Stomach (tissue), 9 donors: ENCODE data around the gene FGFR2. TPM values are rescaled to one million over a fixed set of nuclear protein-coding genes. Genes with fewer than 3 reads are reported as not detected.

Experiments used
- DNase-seq, 2 donors: peaks; one replicate each; pipeline versions ENCODE4 v3.0.0 to v3.0.0-alpha.2; 2013 to 2019
- H3K27ac ChIP-seq, 5 donors: fragments of 200-600 bp in 4 of 5; sonication (generic) in 4 of 5; one replicate each; pipeline ENCODE4 v1.5.1; 2013 to 2019; ENCODE audit warnings: mild to moderate bottlenecking in 1 of 5, moderate library complexity in 1 of 5
- H3K27me3 ChIP-seq, 3 donors: fragments of 200-600 bp; sonication (generic); one replicate each; pipeline ENCODE4 v1.5.1; 2017 to 2019; ENCODE audit warnings: mixed run types in 1 of 3
- H3K36me3 ChIP-seq, 4 donors: fragments of 200-600 bp; sonication (generic); 1 replicate in 3 of 4; 2 replicates in 1 of 4; pipeline ENCODE4 v1.5.1; 2016 to 2019
- H3K4me1 ChIP-seq, 4 donors: fragments of 200-600 bp; sonication (generic); one replicate each; pipeline ENCODE4 v1.5.1; 2016 to 2019
- H3K4me3 ChIP-seq, 4 donors: fragments of 200-600 bp; sonication (generic) in 3 of 4; one replicate each; pipeline ENCODE4 v1.5.1; 2016 to 2019; ENCODE audit warnings: mild to moderate bottlenecking in 1 of 4
- H3K9me3 ChIP-seq, 4 donors: fragments of 200-600 bp; sonication (generic); one replicate each; pipeline ENCODE4 v1.5.1; 2016 to 2019
- CTCF ChIP-seq, 7 experiments: fragments of 450-650 bp in 4 of 7; fragments of 200-600 bp in 3 of 7; sonication (generic) in 3 of 7; IDR thresholded peaks; one replicate each; pipeline ENCODE4 v1.5.1; 2016 to 2019; ENCODE audit warnings: antibody characterized with exemption in 7 of 7, control low read depth in 2 of 7, mild to moderate bottlenecking in 1 of 7
- EP300 ChIP-seq: sonication (generic); formaldehyde crosslinking; IDR thresholded peaks from one replicate; pipeline ENCODE4 v1.6.1; 2017; ENCODE audit warnings: antibody characterized with exemption
- POLR2A ChIP-seq, 4 donors: fragments of 450-650 bp; IDR thresholded peaks; one replicate each; pipeline ENCODE4 v1.6.1; 2016; ENCODE audit warnings: antibody characterized with exemption in 4 of 4, control low read depth in 2 of 4, mild to moderate bottlenecking in 1 of 4, moderate library complexity in 1 of 4
- POLR2AphosphoS5 ChIP-seq, 3 donors: sonication (generic); formaldehyde crosslinking; IDR thresholded peaks; one replicate each; pipeline ENCODE4 v1.6.1; 2016; ENCODE audit warnings: antibody characterized with exemption in 3 of 3
- WGBS, 5 donors: extraction: QIAGEN DNeasy Blood & Tissue Kit in 3 of 5; methylation state at CpG; one replicate each; pipeline versions ENCODE4 v1.1.5 to v1.1.7; 2013 to 2018; 5-methylcytosine and 5-hydroxymethylcytosine counted together
- intact Hi-C: fragments of 100-400 bp; cut with DNase I; formaldehyde crosslinking; loops from one replicate; pipeline ENCODE4 v1.15.1; 2023; ENCODE audit warnings: low total_unique reads
- polyA plus RNA-seq, 3 donors: library from polyadenylated mRNA; stranded (reverse); fragments of 200-250 nt; gene quantifications; one replicate each; pipeline ENCODE4 v1.2.3, GENCODE V29; 2013
- total RNA-seq, 5 donors: library from RNA; depleted of rRNA; stranded (reverse); fragments of >200 nt; gene quantifications; one replicate each; pipeline versions ENCODE4 v1.1.0 to v1.2.3, GENCODE V29; 2014 to 2016
- donor health status: healthy with polysubstance abuse.
- donor health status: Bipolar disorder and iron deficiency.
- donor health status: healthy.

FGFR2 gene
- total and polyA plus RNA-seq, 8 donors: 3.9 to 170 (median 18.1) TPM

GRCh38 chr10:121640266-121640665 is 42.0 kb upstream of the FGFR2 start:
- H3K27me3 ChIP-seq: peaks cover 0 to 10% (median 0%) of the 10 kb centered on the region in 3 donors
- no peak overlapping the region for H3K4me3 ChIP-seq
- peaks cover 0 to 36% (median 24%) of the 10 kb centered on the region in 4 donors for H3K9me3 ChIP-seq
- no peak for DNase-seq
- intact Hi-C loops: no loop called here
- H3K27ac ChIP-seq: no peak overlapping the region
- no peak for TF ChIP-seq CTCF (IDR thresholded peaks at IDR 0.05)
- TF ChIP-seq EP300: no peak
- TF ChIP-seq POLR2A (IDR thresholded peaks at IDR 0.05): no peak
- no peak for TF ChIP-seq POLR2AphosphoS5 (IDR thresholded peaks at IDR 0.05)
- H3K4me1 ChIP-seq: no peaks in the 10 kb centered on the region
- no peaks in the 10 kb centered on the region for H3K36me3 ChIP-seq
- 72 to 83% (median 79%) methylated on average over 3 of the region's 3 CpGs for WGBS, 5 donors

- intact Hi-C loops: no loop called here
- no peak for TF ChIP-seq POLR2A (IDR thresholded peaks at IDR 0.05)
- no peak for TF ChIP-seq CTCF (IDR thresholded peaks at IDR 0.05)
- TF ChIP-seq EP300: no peak
- TF ChIP-seq POLR2AphosphoS5 (IDR thresholded peaks at IDR 0.05): no peak
Measured at GRCh38 chr10:121639416-121639815, 41.2 kb upstream of the FGFR2 start.

DNA sequence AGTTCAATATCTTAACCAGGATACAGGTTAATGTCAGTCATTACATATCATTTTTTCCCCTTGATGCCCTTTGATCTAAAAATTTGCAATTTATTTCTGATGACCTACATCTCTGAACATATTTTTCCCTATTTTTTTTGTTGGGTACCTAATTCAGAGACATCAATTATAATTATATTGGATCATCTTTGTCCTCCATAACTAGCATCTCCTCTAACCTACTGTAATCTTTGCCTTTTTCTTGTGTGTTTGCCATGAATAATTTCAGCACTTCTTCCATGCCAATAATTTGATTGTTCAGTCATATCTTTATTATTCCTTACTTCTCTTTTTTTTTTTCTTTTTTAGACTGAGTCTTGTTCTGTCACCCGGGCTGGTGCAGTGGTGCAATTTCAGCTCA is 39.2 kb upstream of the FGFR2 start:
- H3K36me3 ChIP-seq: no peaks in the 10 kb centered on the region
- H3K27ac ChIP-seq: no peak overlapping the region
- peaks cover 0 to 36% (median 24%) of the 10 kb centered on the region in 4 donors for H3K9me3 ChIP-seq
- intact Hi-C loops: no loop called here
- DNase-seq: no peak
- H3K4me3 ChIP-seq: no peak overlapping the region
- TF ChIP-seq EP300: no peak
- no peak for TF ChIP-seq CTCF (IDR thresholded peaks at IDR 0.05)
- no peak for TF ChIP-seq POLR2AphosphoS5 (IDR thresholded peaks at IDR 0.05)
- TF ChIP-seq POLR2A (IDR thresholded peaks at IDR 0.05): no peak
- WGBS, 5 donors: 89 to 98% (median 96%) methylated on average over 1 of the region's 1 CpG
- H3K27me3 ChIP-seq: no peaks in the 10 kb centered on the region
- H3K4me1 ChIP-seq: no peaks in the 10 kb centered on the region

More at GRCh38 chr10:121639416-121639815, 41.2 kb upstream of the FGFR2 start:
- H3K9me3 ChIP-seq: peaks cover 0 to 36% (median 24%) of the 10 kb centered on the region in 4 donors
- no peaks in the 10 kb centered on the region for H3K4me1 ChIP-seq
- peaks cover 0 to 5% (median 0%) of the 10 kb centered on the region in 3 donors for H3K27me3 ChIP-seq
- H3K27ac ChIP-seq: no peak overlapping the region
- no peak overlapping the region for H3K4me3 ChIP-seq
- no peak for DNase-seq
- no peaks in the 10 kb centered on the region for H3K36me3 ChIP-seq

- Histone ChIP-seq H3K27me3 (no peaks in the 10 kb centered on the region), H3K36me3 (no peaks in the 10 kb centered on the region), H3K4me1 (peaks cover 0 to 7% (median under 1%) of the 10 kb centered on the region in 4 donors), H3K27ac (no peak overlapping the region), H3K4me3 (no peak overlapping the region), H3K9me3 (peaks cover 0 to 16% (median 9%) of the 10 kb centered on the region in 4 donors)
- no peak for DNase-seq
- intact Hi-C loops: no loop called here
- TF ChIP-seq CTCF (IDR thresholded peaks at IDR 0.05) (no peak), POLR2AphosphoS5 (IDR thresholded peaks at IDR 0.05) (no peak), POLR2A (IDR thresholded peaks at IDR 0.05) (no peak), EP300 (no peak)
- 68 to 84% (median 73%) methylated on average over 3 to 5 of the region's 5 CpGs for WGBS, 5 donors
Measured at GRCh38 chr10:121633056-121633455, 34.8 kb upstream of the FGFR2 start.
